Measurements from ENCODE around the gene LCN1. TPM values are rescaled to one million over a fixed set of nuclear protein-coding genes. Genes with fewer than 3 reads are reported as not detected.

The LCN1 gene
- total and polyA plus RNA-seq, 10 donors: 0.09 TPM; not detected in 9

- no peak for TF ChIP-seq POLR2AphosphoS5 (IDR thresholded peaks at IDR 0.05)
- no peak for TF ChIP-seq POLR2A (IDR thresholded peaks at IDR 0.05)
- TF ChIP-seq CTCF (IDR thresholded peaks at IDR 0.05 in 8 of 11, conservative IDR thresholded peaks at IDR 0.05 in 3 of 11): no peak
- 0 to 1% (median 0%) methylated on average over 18 to 84 of the region's 103 CpGs; no CpG with 5 or more reads in 1 of the 5 donors for WGBS, 5 donors
- intact Hi-C loops (cut with DNase I; ENCODE audit: low total_unique reads): no loop called here
- peaks cover 0 to 56% (median 4%) of the 10 kb centered on the region in 7 donors for H3K27me3 ChIP-seq (replicated peaks in 1 of 7)
- DNase-seq: no peak
- peak within 1 kb of the TSS; percentile 54 to 82 (median 70) for H3K4me3 ChIP-seq
- peaks cover 0 to 32% (median 21%) of the 10 kb centered on the region in 6 donors for H3K4me1 ChIP-seq
- peak within 1 kb of the TSS; percentile 38 to 80 (median 68) for H3K27ac ChIP-seq
- H3K9me3 ChIP-seq: no peaks in the 10 kb centered on the region
- peaks cover 0 to 15% (median 6%) of the 10 kb centered on the region in 6 donors for H3K36me3 ChIP-seq
Observed at GRCh38 chr9:135479469-135480052, 41.7 kb upstream of the LCN1 start, which contains the start of gene PPP1R26. TSS of gene PPP1R26 (plus strand) at chr9:135479782. CDS start at chr9:135484511, 4,729 bp downstream.

- H3K36me3 ChIP-seq: peaks cover 0 to 22% (median 14%) of the 10 kb centered on the region in 6 donors
- H3K9me3 ChIP-seq: no peaks in the 10 kb centered on the region
- intact Hi-C loops (cut with DNase I; ENCODE audit: low total_unique reads): no loop called here
- peak; percentile 74 for DNase-seq
- peaks cover 0 to 51% (median 4%) of the 10 kb centered on the region in 7 donors for H3K27me3 ChIP-seq (replicated peaks in 1 of 7)
- H3K4me1 ChIP-seq: peaks cover 0 to 32% (median 21%) of the 10 kb centered on the region in 6 donors
- WGBS, 5 donors: 0 to 3% (median 1%) methylated on average over 26 to 76 of the region's 76 CpGs
- H3K4me3 ChIP-seq: peak overlapping the region; percentile 51 to 82 (median 70)
- no peak for TF ChIP-seq CTCF (IDR thresholded peaks at IDR 0.05 in 8 of 11, conservative IDR thresholded peaks at IDR 0.05 in 3 of 11)
- TF ChIP-seq POLR2AphosphoS5 (IDR thresholded peaks at IDR 0.05): peak in 2 of 3 donors; percentile 27 to 31
- TF ChIP-seq POLR2A (IDR thresholded peaks at IDR 0.05): no peak
- H3K27ac ChIP-seq: peak overlapping the region in 7 of 8 donors; percentile 11 to 80 (median 67)
Observed at GRCh38 chr9:135480071-135480939, 40.9 kb upstream of the LCN1 start.

GRCh38 chr9:135480940-135481310 lies 40.3 kb upstream of the LCN1 start:
- Histone ChIP-seq H3K4me3 (peak overlapping the region; percentile 51 to 82 (median 70)), H3K27me3 (replicated peaks in 1 of 7) (peaks cover 0 to 46% (median 4%) of the 10 kb centered on the region in 7 donors), H3K36me3 (peaks cover 0 to 28% (median 19%) of the 10 kb centered on the region in 6 donors), H3K4me1 (peaks cover 0 to 32% (median 21%) of the 10 kb centered on the region in 6 donors), H3K27ac (peak overlapping the region in 3 of 8 donors; percentile 54 to 80 (median 69)), H3K9me3 (no peaks in the 10 kb centered on the region)
- intact Hi-C loops (cut with DNase I; ENCODE audit: low total_unique reads): no loop called here
- TF ChIP-seq CTCF (IDR thresholded peaks at IDR 0.05 in 8 of 11, conservative IDR thresholded peaks at IDR 0.05 in 3 of 11) (no peak), POLR2A (IDR thresholded peaks at IDR 0.05) (no peak), POLR2AphosphoS5 (IDR thresholded peaks at IDR 0.05) (no peak)
- 34 to 38% (median 35%) methylated on average over 10 to 11 of the region's 11 CpGs for WGBS, 5 donors
- DNase-seq: no peak
